ENCODE data around the gene NCOA7.

The NCOA7 gene

DNA sequence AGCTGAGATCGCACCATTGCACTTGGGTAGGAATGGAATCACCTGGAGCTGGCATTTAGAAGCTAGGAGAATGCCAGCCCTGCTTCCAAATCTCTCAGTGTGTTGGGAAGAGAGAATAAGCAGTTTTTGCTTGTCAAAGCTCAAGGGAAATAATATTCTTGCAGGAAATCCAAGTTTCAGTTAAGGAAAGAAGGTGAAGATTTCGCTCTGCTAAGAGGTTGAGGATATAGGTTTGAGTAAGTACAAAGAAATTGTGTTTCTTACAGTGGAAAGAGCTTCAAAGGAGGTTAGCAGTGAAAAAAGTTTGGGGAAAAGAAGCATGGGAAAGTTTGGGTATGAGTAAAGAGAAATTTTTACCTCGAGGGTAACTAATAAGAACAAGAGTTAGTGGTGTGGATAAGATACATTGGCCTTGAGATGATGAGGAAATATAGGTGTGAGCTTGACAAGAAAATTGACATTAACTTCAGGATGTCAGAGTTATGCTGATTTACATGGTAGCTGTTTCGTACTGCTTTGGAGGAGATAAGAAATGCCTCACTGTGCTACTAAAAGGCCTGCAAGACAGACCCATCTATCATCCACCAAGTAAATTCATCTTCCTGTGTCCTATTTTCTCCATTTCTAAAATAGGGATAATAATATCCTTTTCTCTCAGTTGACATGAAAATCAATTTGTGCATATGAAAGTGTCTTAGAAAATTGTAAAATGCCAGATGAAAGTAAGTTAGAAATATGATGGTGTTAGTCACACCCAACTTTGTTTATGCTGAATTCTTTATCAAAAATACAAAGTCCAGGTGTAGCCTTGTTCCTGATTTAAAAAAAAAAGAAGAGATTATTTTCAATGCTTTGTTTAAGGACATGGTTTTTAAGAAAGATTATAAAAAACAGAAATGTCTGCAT is 153.0 kb downstream of the NCOA7 start:
- FAIRE-seq: no peak
- TF ChIP-seq, protein P1, sequence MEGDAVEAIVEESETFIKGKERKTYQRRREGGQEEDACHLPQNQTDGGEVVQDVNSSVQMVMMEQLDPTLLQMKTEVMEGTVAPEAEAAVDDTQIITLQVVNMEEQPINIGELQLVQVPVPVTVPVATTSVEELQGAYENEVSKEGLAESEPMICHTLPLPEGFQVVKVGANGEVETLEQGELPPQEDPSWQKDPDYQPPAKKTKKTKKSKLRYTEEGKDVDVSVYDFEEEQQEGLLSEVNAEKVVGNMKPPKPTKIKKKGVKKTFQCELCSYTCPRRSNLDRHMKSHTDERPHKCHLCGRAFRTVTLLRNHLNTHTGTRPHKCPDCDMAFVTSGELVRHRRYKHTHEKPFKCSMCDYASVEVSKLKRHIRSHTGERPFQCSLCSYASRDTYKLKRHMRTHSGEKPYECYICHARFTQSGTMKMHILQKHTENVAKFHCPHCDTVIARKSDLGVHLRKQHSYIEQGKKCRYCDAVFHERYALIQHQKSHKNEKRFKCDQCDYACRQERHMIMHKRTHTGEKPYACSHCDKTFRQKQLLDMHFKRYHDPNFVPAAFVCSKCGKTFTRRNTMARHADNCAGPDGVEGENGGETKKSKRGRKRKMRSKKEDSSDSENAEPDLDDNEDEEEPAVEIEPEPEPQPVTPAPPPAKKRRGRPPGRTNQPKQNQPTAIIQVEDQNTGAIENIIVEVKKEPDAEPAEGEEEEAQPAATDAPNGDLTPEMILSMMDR (IDR thresholded peaks at IDR 0.05; ENCODE audit: insufficient read depth, missing control alignments): no peak
- DNase-seq (ENCODE audit: insufficient read length, low spot score): no peak

DNA sequence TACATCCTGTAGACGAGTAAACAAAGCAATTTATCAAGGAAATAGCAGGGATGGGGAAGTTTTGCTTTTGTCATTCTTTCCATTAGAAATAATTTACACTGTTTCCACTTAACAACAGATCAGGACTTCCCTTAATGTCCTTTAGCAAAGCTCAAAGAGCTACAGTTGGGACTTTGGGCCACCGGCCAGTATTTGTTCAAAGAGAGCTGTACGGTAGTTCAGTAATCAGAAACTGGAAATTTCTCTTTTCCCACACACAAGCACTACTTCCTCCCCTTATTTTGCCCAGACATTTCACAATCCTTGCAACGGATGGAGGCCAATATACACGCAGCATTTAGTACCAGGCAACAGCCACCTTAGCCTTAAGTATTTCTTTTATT is 153.7 kb downstream of the NCOA7 start:
- TF ChIP-seq, protein P1 (IDR thresholded peaks at IDR 0.05; ENCODE audit: insufficient read depth, missing control alignments): no peak
- no peak for FAIRE-seq
- DNase-seq (ENCODE audit: insufficient read length, low spot score): no peak

DNA sequence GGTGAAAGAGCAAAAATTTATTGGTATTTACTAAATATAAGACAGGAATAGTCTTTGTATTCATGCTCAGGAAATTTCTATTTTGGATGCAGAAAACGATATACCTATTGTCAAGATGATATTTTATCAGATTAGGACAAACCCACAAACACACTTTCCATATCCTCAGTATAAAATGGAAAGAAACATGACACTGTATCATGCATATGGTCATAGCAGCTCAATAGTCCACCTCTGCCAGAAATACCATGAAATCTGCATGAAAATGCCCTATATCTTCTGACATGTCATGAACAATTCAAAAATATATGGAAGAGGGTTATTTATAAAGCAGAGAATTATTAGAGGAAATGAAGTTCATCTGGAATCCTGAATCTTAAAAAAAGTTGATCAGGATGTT is 154.1 kb downstream of the NCOA7 start:
- DNase-seq (ENCODE audit: insufficient read length, low spot score): no peak
- TF ChIP-seq, protein P1 (IDR thresholded peaks at IDR 0.05; ENCODE audit: insufficient read depth, missing control alignments): no peak
- FAIRE-seq: no peak

DNA sequence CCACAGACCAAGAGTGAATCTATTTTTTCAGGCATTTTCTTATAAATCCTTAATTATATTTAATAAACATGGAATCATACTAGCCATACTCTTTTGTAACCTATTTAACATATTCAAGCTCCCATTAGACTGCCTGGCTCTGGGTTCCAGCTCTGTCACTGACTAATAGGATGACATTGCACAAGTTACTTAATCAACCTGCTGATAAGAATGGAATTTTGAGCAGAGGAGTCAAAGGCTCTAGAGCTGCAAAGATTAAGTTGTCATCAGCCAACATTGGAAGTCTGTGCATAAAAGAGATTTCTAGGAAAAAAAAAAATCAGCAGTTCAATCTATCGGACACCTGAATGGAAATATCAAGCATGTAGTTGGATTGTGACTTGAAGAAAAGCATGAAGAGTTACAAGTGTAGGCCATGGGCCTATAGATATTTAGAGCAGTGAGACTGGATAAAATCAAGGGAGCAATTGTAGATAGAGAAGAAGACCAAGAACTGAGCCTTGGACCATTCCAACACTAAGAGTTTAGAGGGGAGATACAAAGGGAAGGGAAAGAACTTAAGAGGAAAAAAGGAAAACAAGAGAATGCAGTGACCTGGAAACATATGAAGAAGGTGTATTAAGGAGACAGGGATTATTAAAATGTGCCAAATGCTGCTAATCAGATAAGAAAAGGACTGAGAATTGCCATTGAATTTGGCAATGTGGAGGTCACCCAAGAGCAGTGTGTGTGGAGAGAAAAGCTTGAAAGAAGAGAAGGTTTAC is 154.8 kb downstream of the NCOA7 start:
- TF ChIP-seq, protein P1 (IDR thresholded peaks at IDR 0.05; ENCODE audit: insufficient read depth, missing control alignments): no peak
- FAIRE-seq (no peak), DNase-seq (ENCODE audit: insufficient read length, low spot score) (no peak)

DNA sequence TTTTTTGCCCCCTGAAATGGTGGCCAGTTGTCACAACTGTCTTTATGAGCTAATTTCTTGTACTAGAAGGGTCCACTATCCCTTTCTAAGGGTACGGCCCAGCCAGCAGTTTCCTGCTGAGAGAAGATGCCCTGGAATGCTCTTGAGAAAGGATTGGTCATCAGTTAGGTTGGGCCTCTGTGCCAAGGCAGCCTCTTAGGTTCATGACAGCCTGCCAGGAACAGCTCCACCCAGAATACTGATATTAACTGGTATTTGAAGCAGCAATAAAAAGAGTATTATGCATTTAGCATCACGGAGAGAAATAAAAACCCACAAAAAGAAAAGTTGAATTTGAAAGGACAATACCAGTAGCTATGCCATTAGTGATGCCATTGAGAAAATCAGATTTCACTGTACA is 156.9 kb downstream of the NCOA7 start:
- FAIRE-seq: no peak
- TF ChIP-seq, protein P1 (IDR thresholded peaks at IDR 0.05; ENCODE audit: insufficient read depth, missing control alignments): no peak
- no peak for DNase-seq (ENCODE audit: insufficient read length, low spot score)

DNA sequence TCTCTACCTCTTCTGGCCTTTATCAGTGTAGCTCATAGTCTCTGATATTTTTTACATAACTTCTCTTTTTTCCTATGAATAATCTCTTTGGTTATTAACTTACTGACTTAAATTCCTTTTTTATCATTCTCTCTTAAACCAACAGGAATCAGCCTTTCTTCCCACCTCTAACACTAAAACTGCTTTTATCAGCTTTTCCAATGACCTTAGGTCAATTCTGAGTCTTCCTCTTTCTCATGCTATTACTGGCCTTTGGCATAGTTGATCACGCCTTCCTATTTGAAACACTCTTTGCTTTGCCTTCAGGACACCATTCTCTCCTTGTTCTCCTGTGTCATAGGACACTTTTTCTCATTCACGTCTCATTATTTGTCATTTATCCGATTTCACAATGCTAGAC is 157.7 kb downstream of the NCOA7 start:
- DNase-seq (ENCODE audit: insufficient read length, low spot score) (no peak), FAIRE-seq (no peak)

More for the DNA sequence above, 157.7 kb downstream of the NCOA7 start:
- TF ChIP-seq, protein P1 (IDR thresholded peaks at IDR 0.05; ENCODE audit: insufficient read depth, missing control alignments): no peak
